ENCODE data around the gene HOXD12.

The HOXD12 gene

GRCh38 chr2:176151442-176152287 is 52.1 kb downstream of the HOXD12 start, which contains the start of gene HOXD4:
TSS of gene HOXD4 (plus strand) at chr2:176151550. CDS start at chr2:176151634, 84 bp downstream.
- Histone ChIP-seq H3K27me3 (ENCODE audit: control insufficient read depth in 1 of 2, insufficient read depth in 2 of 2, low read length in 2 of 2) (peaks cover 0 to 11% of the 10 kb centered on the region in 2 donors), H3K9me3 (ENCODE audit: low read length) (no peaks in the 10 kb centered on the region), H3K9ac (ENCODE audit: low read length) (no peak within 1 kb of the TSS), H3K27ac (ENCODE audit: low read depth, low read length) (no peak within 1 kb of the TSS), H3K36me3 (ENCODE audit: insufficient read depth, low read length) (peaks cover 49% of the 10 kb centered on the region), H3K4me1 (ENCODE audit: insufficient read depth, low read length) (peaks cover 7% of the 10 kb centered on the region), H3K4me3 (ENCODE audit: low read depth in 1 of 2, low read length in 2 of 2) (no peak within 1 kb of the TSS)
